ENCODE data around the gene SNRNP25.
A peak's percentile ranks its signal among the peaks of the same experiment; 100 is the strongest.

Gene SNRNP25

GRCh38 chr16:66309-67182, 12.9 kb downstream of the SNRNP25 start:
- DNase-seq = no peak
- H3K27me3 Mint-ChIP-seq (ENCODE audit: low read depth, poor library complexity) = no peaks in the 10 kb centered on the region
- no peak for TF ChIP-seq CTCF (IDR thresholded peaks at IDR 0.05)
- no peaks in the 10 kb centered on the region for H3K36me3 Mint-ChIP-seq (ENCODE audit: low read depth)
- no peaks in the 10 kb centered on the region for H3K9me3 Mint-ChIP-seq
- no peak overlapping the region for H3K27ac Mint-ChIP-seq
- peaks cover 43% of the 10 kb centered on the region for H3K4me1 Mint-ChIP-seq
- H3K4me3 Mint-ChIP-seq = no peak overlapping the region

- no peak for DNase-seq
- Mint-ChIP-seq H3K4me1 (peaks cover 46% of the 10 kb centered on the region), H3K27ac (no peak overlapping the region), H3K9me3 (no peaks in the 10 kb centered on the region), H3K27me3 (ENCODE audit: low read depth, poor library complexity) (no peaks in the 10 kb centered on the region), H3K4me3 (no peak overlapping the region), H3K36me3 (ENCODE audit: low read depth) (no peaks in the 10 kb centered on the region)
- no peak for TF ChIP-seq CTCF (IDR thresholded peaks at IDR 0.05)
These were observed 13.7 kb downstream of the SNRNP25 start for GRCh38 chr16:67183-67791.

- no peak overlapping the region for H3K27ac Mint-ChIP-seq
- no peaks in the 10 kb centered on the region for H3K36me3 Mint-ChIP-seq (ENCODE audit: low read depth)
- no peak for DNase-seq
- no peak for TF ChIP-seq CTCF (IDR thresholded peaks at IDR 0.05)
- H3K27me3 Mint-ChIP-seq (ENCODE audit: low read depth, poor library complexity) = no peaks in the 10 kb centered on the region
- H3K9me3 Mint-ChIP-seq = no peaks in the 10 kb centered on the region
- peaks cover 51% of the 10 kb centered on the region for H3K4me1 Mint-ChIP-seq
- no peak overlapping the region for H3K4me3 Mint-ChIP-seq
These were observed 14.5 kb downstream of the SNRNP25 start for GRCh38 chr16:67884-68789.

GRCh38 chr16:69181-69580, 15.6 kb downstream of the SNRNP25 start:
- Mint-ChIP-seq H3K4me1 (peaks cover 60% of the 10 kb centered on the region), H3K27me3 (ENCODE audit: low read depth, poor library complexity) (no peaks in the 10 kb centered on the region), H3K27ac (no peak overlapping the region), H3K4me3 (peak overlapping the region; percentile 18), H3K36me3 (ENCODE audit: low read depth) (no peaks in the 10 kb centered on the region), H3K9me3 (no peaks in the 10 kb centered on the region)
- DNase-seq = no peak
- no peak for TF ChIP-seq CTCF (IDR thresholded peaks at IDR 0.05)

GRCh38 chr16:71210-71539, 17.5 kb downstream of the SNRNP25 start:
- peaks cover 80% of the 10 kb centered on the region for H3K4me1 Mint-ChIP-seq
- no peak overlapping the region for H3K27ac Mint-ChIP-seq
- H3K27me3 Mint-ChIP-seq (ENCODE audit: low read depth, poor library complexity) = no peaks in the 10 kb centered on the region
- no peak for DNase-seq
- no peak for TF ChIP-seq CTCF (IDR thresholded peaks at IDR 0.05)
- peak overlapping the region; percentile 84 for H3K4me3 Mint-ChIP-seq
- H3K36me3 Mint-ChIP-seq (ENCODE audit: low read depth) = no peaks in the 10 kb centered on the region
- H3K9me3 Mint-ChIP-seq = no peaks in the 10 kb centered on the region

Data from nephron progenitor cell (in vitro differentiated cells).